K562 (cell line): Measurements from ENCODE around the gene LAIR1. TPM values are rescaled to one million over a fixed set of nuclear protein-coding genes. Genes with fewer than 3 reads are reported as not detected.

Source experiments
- ATAC-seq: fragments of 200-7000 bp; cut with Tn5 transposase; 3 replicates; pipeline ENCODE4 v1.9.1; 2020; ENCODE audit warnings: moderate library complexity
- BruUV-seq: library from RNA; stranded (reverse); fragments of 400-500 nt; replicated peaks from 2 replicates; lab custom pipeline; 2021; lab: Mats Ljungman, UMichigan
- CTCF ChIA-PET: fragments of 300-600 bp; formaldehyde crosslinking; extraction: SDS; loops from one replicate; lab custom pipeline; 2021; ENCODE audit warnings: low intra/inter-chr PET ratio; lab: Yijun Ruan, JAX
- POLR2A ChIA-PET: fragments of 300-600, 350-650 bp; sonication (Branson Sonifier 250); formaldehyde crosslinking; extraction: SDS; loops from one replicate; lab custom pipeline; 2021; ENCODE audit warnings: antibody characterized with exemption, inconsistent platforms; lab: Yijun Ruan, JAX
- DNase-seq, 4 experiments: peaks; one replicate each; pipeline versions ENCODE4 v3.0.0 to v3.0.0-alpha.2; 2011 to 2018; ENCODE audit warnings: low spot score in 3 of 4, mixed read lengths in 3 of 4; ENCODE audit errors: extremely low read depth in 1 of 4
- FAIRE-seq: peaks from 2 replicates; lab custom pipeline; 2011; peaks lifted over from hg19 to GRCh38; lab: Jason Lieb, UNC
- H2AFZ ChIP-seq: 2 replicates; pipeline ENCODE4 v1.6.0; 2011; ENCODE audit warnings: low read depth, low read length, control low read depth, inconsistent platforms
- H3K27ac ChIP-seq: fragments of 200-600 bp; 3 replicates; pipeline ENCODE4 v1.8.0; 2011; ENCODE audit warnings: low read depth, mild to moderate bottlenecking, control low read depth, inconsistent platforms, low read length, moderate library complexity, mixed read lengths; ENCODE audit errors: extremely low read depth
- H3K27me3 ChIP-seq, 2 experiments: fragments of 300-600 bp in 1 of 2; 2 replicates in 1 of 2; 3 replicates in 1 of 2; pipeline versions ENCODE4 v1.6.0 to v1.8.0; 2011; ENCODE audit warnings: inconsistent platforms in 2 of 2, low read length in 2 of 2, mild to moderate bottlenecking in 1 of 2, mixed read lengths in 1 of 2, moderate library complexity in 1 of 2; ENCODE audit not compliant: control insufficient read depth in 2 of 2, insufficient read depth in 2 of 2
- H3K36me3 ChIP-seq: fragments of 300-600 bp; 3 replicates; pipeline ENCODE4 v1.8.0; 2011; ENCODE audit warnings: mild to moderate bottlenecking, low read length, inconsistent platforms; ENCODE audit not compliant: control insufficient read depth, insufficient read depth
- H3K4me1 ChIP-seq, 2 experiments: fragments of 200-600 bp in 1 of 2; replicated peaks in 1 of 2; 2 replicates in 1 of 2; 3 replicates in 1 of 2; pipeline versions ENCODE4 v1.5.1 to v1.8.0; 2011; ENCODE audit warnings: inconsistent platforms in 2 of 2, low read length in 2 of 2, mild to moderate bottlenecking in 1 of 2, mixed read lengths in 1 of 2, moderate library complexity in 1 of 2; ENCODE audit not compliant: control insufficient read depth in 2 of 2, insufficient read depth in 2 of 2
- H3K4me2 ChIP-seq: 2 replicates; pipeline ENCODE4 v1.6.1; 2011; ENCODE audit warnings: low read length, control low read depth, inconsistent platforms, mixed read lengths; ENCODE audit not compliant: insufficient read depth
- H3K4me3 ChIP-seq: fragments of 200-600 bp; sonication (generic), shearing (Covaris generic); 2 replicates; pipeline ENCODE4 v1.5.1; 2016; ENCODE audit warnings: control low read depth, inconsistent platforms
- H3K79me2 ChIP-seq: fragments of 200-600 bp; 3 replicates; pipeline ENCODE4 v1.8.0; 2011; ENCODE audit warnings: low read length, inconsistent platforms; ENCODE audit not compliant: control insufficient read depth, insufficient read depth
- H3K9ac ChIP-seq, 2 experiments: 2 replicates each; pipeline versions ENCODE4 v1.6.0 to v1.6.1; 2011; ENCODE audit warnings: low read depth in 2 of 2, low read length in 2 of 2, control low read depth in 1 of 2, inconsistent platforms in 1 of 2, mild to moderate bottlenecking in 1 of 2, mixed read lengths in 1 of 2; ENCODE audit not compliant: insufficient read depth in 1 of 2
- H3K9me1 ChIP-seq: one replicate; pipeline ENCODE4 v1.6.0; 2011; ENCODE audit warnings: inconsistent platforms, mild to moderate bottlenecking, low read length, moderate library complexity; ENCODE audit not compliant: control insufficient read depth, insufficient read depth
- H3K9me3 ChIP-seq: replicated peaks from 2 replicates; pipeline ENCODE4 v1.5.1; 2011; ENCODE audit warnings: low read depth, low read length, inconsistent platforms; ENCODE audit not compliant: control insufficient read depth, insufficient read depth
- H4K20me1 ChIP-seq: replicated peaks from 2 replicates; pipeline ENCODE4 v1.6.1; 2011; ENCODE audit warnings: low read length, inconsistent platforms, mixed read lengths; ENCODE audit not compliant: control insufficient read depth, insufficient read depth
- BRD9 ChIP-seq: fragments of 450-650 bp; IDR thresholded peaks from 2 replicates; pipeline ENCODE4 v1.6.1; 2018; ENCODE audit warnings: low read depth; ENCODE audit not compliant: partially characterized antibody
- CBX3 ChIP-seq, 2 experiments: IDR thresholded peaks; 1 replicate in 1 of 2; 2 replicates in 1 of 2; pipeline ENCODE4 v1.6.1; 2012; ENCODE audit warnings: inconsistent platforms in 2 of 2, low read length in 2 of 2, borderline replicate concordance in 1 of 2, control low read depth in 1 of 2
- CSDE1 ChIP-seq, 2 experiments: fragments of 450-650 bp; IDR thresholded peaks; 2 replicates each; pipeline ENCODE4 v1.6.1; 2016; ENCODE audit warnings: mild to moderate bottlenecking in 1 of 2
- ESRRB ChIP-seq: fragments of 250-450 bp; sonication (Bioruptor Pico); IDR thresholded peaks from 2 replicates; pipeline ENCODE4 v1.5.0; 2020; ENCODE audit warnings: mild to moderate bottlenecking, moderate library complexity, borderline replicate concordance
- HDAC3 ChIP-seq: fragments of 450-650 bp; IDR thresholded peaks from 2 replicates; pipeline ENCODE4 v1.6.1; 2018; ENCODE audit warnings: borderline replicate concordance, mild to moderate bottlenecking, moderate library complexity; ENCODE audit not compliant: partially characterized antibody
- HOMEZ ChIP-seq: fragments of 250-450 bp; sonication (Bioruptor Pico); IDR thresholded peaks from 2 replicates; pipeline ENCODE4 v1.4.0; 2020; ENCODE audit warnings: mild to moderate bottlenecking, moderate library complexity
- MCM7 ChIP-seq, 2 experiments: fragments of 450-650 bp; IDR thresholded peaks; 2 replicates each; pipeline ENCODE4 v1.6.1; 2016 to 2018
- PREB ChIP-seq: sonication (generic); formaldehyde crosslinking; IDR thresholded peaks from 2 replicates; pipeline ENCODE4 v1.8.1; 2023; ENCODE audit warnings: mild to moderate bottlenecking, missing genetic modification reagents
- RB1 ChIP-seq: fragments of 450-650 bp; IDR thresholded peaks from 2 replicates; pipeline ENCODE4 v1.6.1; 2017; ENCODE audit warnings: low read depth, mild to moderate bottlenecking
- SRF ChIP-seq, 2 experiments: fragments of 250-450, 450-650 bp in 1 of 2; sonication (Bioruptor Pico) in 1 of 2; sonication (generic) in 1 of 2; formaldehyde crosslinking; IDR thresholded peaks; 2 replicates each; pipeline versions ENCODE4 v1.5.0 to v1.5.1; 2020 to 2022; ENCODE audit warnings: mild to moderate bottlenecking in 1 of 2, missing genetic modification reagents in 1 of 2
- TAF7 ChIP-seq: fragments of 450-650 bp; IDR thresholded peaks from 2 replicates; pipeline ENCODE4 v1.6.1; 2016; ENCODE audit warnings: missing genetic modification characterization, missing compliant biosample characterization
- ZFPM2 ChIP-seq: fragments of 250-450 bp; sonication (Bioruptor Pico); IDR thresholded peaks from 2 replicates; pipeline ENCODE4 v1.5.1; 2022; ENCODE audit warnings: mild to moderate bottlenecking
- WGBS: fragments of 100-300 bp; shearing (Covaris generic); methylation state at CpG from one replicate; pipeline ENCODE4 v1.1.6; 2016; ENCODE audit warnings: low coverage, mixed read lengths; ENCODE audit not compliant: insufficient coverage; ENCODE audit errors: missing lambda C conversion rate; 5-methylcytosine and 5-hydroxymethylcytosine counted together
- in situ Hi-C: fragments of 300-500 bp; cut with MboI; formaldehyde crosslinking; loops from 4 replicates; pipeline ENCODE4 v1.15.0; 2018; ENCODE audit warnings: inconsistent platforms, mixed read lengths
- intact Hi-C: fragments of 100-400 bp; cut with micrococcal nuclease; formaldehyde crosslinking; loops from 2 replicates; pipeline ENCODE4 v1.14.2; 2022
- polyA plus RNA-seq, 8 experiments: library from polyadenylated mRNA; depleted of rRNA in 4 of 8; stranded (reverse) in 5 of 8; unstranded in 3 of 8; fragments of >200 nt; fragmentation: Nextera tagmentation in 2 of 8; fragmentation: Illumina TruSeq in 1 of 8; extraction: Ambion mirVana in 2 of 8; extraction: Trizol in 1 of 8; gene quantifications; 2 replicates each; pipeline versions ENCODE4 v1.2.1 to v1.2.3, GENCODE V29; 2011 to 2014; ENCODE audit warnings: inconsistent platforms in 1 of 8, missing spikeins in 1 of 8
- total RNA-seq, 7 experiments: library from RNA; depleted of rRNA in 6 of 7; stranded (reverse); fragments of >200 nt in 6 of 7; fragmentation: Illumina TruSeq in 2 of 7; extraction: Trizol in 2 of 7; gene quantifications; 2 replicates each; pipeline versions ENCODE4 v1.2.1 to v1.2.3, GENCODE V29; 2011 to 2021; ENCODE audit warnings: low replicate concordance in 1 of 7

The LAIR1 gene
- total and polyA plus RNA-seq, 9 of the 15 experiments (the other 6 are each of a cell fraction or from before 2014, with no cell fraction given), result 0.12 to 0.54 (median 0.24) TPM; not detected in 6

GRCh38 chr19:54393381-54393780, 28.6 kb upstream of the LAIR1 start:
- Histone ChIP-seq H3K4me2 (no peak overlapping the region), H3K79me2 (no peaks in the 10 kb centered on the region), H3K27ac (no peak overlapping the region), H3K4me1 (no peaks in the 10 kb centered on the region), H4K20me1 (no peaks in the 10 kb centered on the region), H3K27me3 (peaks cover 22 to 23% of the 10 kb centered on the region in 2 experiments; a peak in 4 of 5 replicates), H3K9me1 (no peaks in the 10 kb centered on the region), H3K4me3 (no peak overlapping the region), H3K9ac (no peak overlapping the region), H2AFZ (no peak overlapping the region), H3K36me3 (no peaks in the 10 kb centered on the region), H3K9me3 (no peaks in the 10 kb centered on the region; the same call in 1 of the 2 replicates)
- intact Hi-C loops, result no loop called here
- FAIRE-seq (no peak), ATAC-seq (no peak), DNase-seq (no peak)
- TF ChIP-seq RB1, result no peak
- no peak for TF ChIP-seq SRF (CRISPR knock-in tag; IDR thresholded peaks at IDR 0.05)
- no peak for TF ChIP-seq BRD9
- TF ChIP-seq CSDE1 (IDR thresholded peaks at IDR 0.05), result no peak
- no peak for TF ChIP-seq HDAC3
- in situ Hi-C loops, result no loop called here
- under 1% methylated on average over 16 of the region's 16 CpGs for WGBS
- POLR2A ChIA-PET, result interaction anchor here (0.8 kb wide), 1 partner anchor 214 kb away, joined by 3 read pairs; no protein-coding TSS in a partner anchor
- CTCF ChIA-PET, result no interaction called here
- no TSS peak for BruUV-seq

GRCh38 chr19:54392105-54392504, 27.4 kb upstream of the LAIR1 start:
- ATAC-seq (no peak), DNase-seq (no peak), FAIRE-seq (no peak)
- ChIA-PET CTCF (no interaction called here), POLR2A (no interaction called here)
- Histone ChIP-seq H3K9me3 (no peaks in the 10 kb centered on the region; the same call in 1 of the 2 replicates), H3K27me3 (peaks cover 27 to 29% of the 10 kb centered on the region in 2 experiments), H3K4me2 (no peak overlapping the region), H3K27ac (no peak overlapping the region), H2AFZ (no peak overlapping the region), H3K9ac (no peak overlapping the region), H3K4me3 (no peak overlapping the region), H3K79me2 (no peaks in the 10 kb centered on the region), H3K4me1 (no peaks in the 10 kb centered on the region), H4K20me1 (no peaks in the 10 kb centered on the region), H3K9me1 (no peaks in the 10 kb centered on the region), H3K36me3 (no peaks in the 10 kb centered on the region)
- in situ Hi-C loops, result no loop called here
- intact Hi-C loops, result no loop called here
- no TSS peak for BruUV-seq
- 0% methylated on average over 4 of the region's 5 CpGs for WGBS
- TF ChIP-seq TAF7 (tag), result no peak
- TF ChIP-seq ZFPM2 (CRISPR knock-in tag), result no peak
- TF ChIP-seq PREB (CRISPR knock-in tag), result no peak
- no peak for TF ChIP-seq ESRRB
- no peak for TF ChIP-seq MCM7 (IDR thresholded peaks at IDR 0.05)
- TF ChIP-seq CBX3 (IDR thresholded peaks at IDR 0.05; ENCODE audit: borderline replicate concordance in 1 of 2, low read length in 2 of 2), result no peak
- no peak for TF ChIP-seq HOMEZ (CRISPR knock-in tag)
